ENCODE data around the gene PRDM10.

The PRDM10 gene

GRCh38 chr11:130002352-130002845, at the start of gene PRDM10:
Gene PRDM10, minus strand, starts transcription at chr11:130002835. Its CDS starts 41,871 bp downstream, at chr11:129960964.
- H3K9me3 ChIP-seq (ENCODE audit: severe bottlenecking) = no peaks in the 10 kb centered on the region
- peak; percentile 94 for DNase-seq
- no peaks in the 10 kb centered on the region for H3K27me3 ChIP-seq (ENCODE audit: insufficient read depth, low read depth, severe bottlenecking)
- TF ChIP-seq CTCF (IDR thresholded peaks at IDR 0.05; ENCODE audit: low read depth, low read length) = no peak
- H3K36me3 ChIP-seq = no peaks in the 10 kb centered on the region
- H3K27ac ChIP-seq = peak within 1 kb of the TSS; percentile 99
- H3K4me3 ChIP-seq (ENCODE audit: low read depth, low read length) = peak within 1 kb of the TSS; percentile 80

- no peak for TF ChIP-seq CTCF (IDR thresholded peaks at IDR 0.05; ENCODE audit: low read depth, low read length)
- no peaks in the 10 kb centered on the region for H3K36me3 ChIP-seq
- no peak for DNase-seq
- H3K9me3 ChIP-seq (ENCODE audit: severe bottlenecking) = no peaks in the 10 kb centered on the region
- H3K27me3 ChIP-seq (ENCODE audit: insufficient read depth, low read depth, severe bottlenecking) = no peaks in the 10 kb centered on the region
- no peak overlapping the region for H3K4me3 ChIP-seq (ENCODE audit: low read depth, low read length)
- no peak overlapping the region for H3K27ac ChIP-seq
Measured at GRCh38 chr11:130051082-130051481, 48.4 kb upstream of the PRDM10 start.

GRCh38 chr11:130050257-130050656, 47.6 kb upstream of the PRDM10 start:
- TF ChIP-seq CTCF (IDR thresholded peaks at IDR 0.05; ENCODE audit: low read depth, low read length) = no peak
- Histone ChIP-seq H3K27ac (no peak overlapping the region), H3K4me3 (ENCODE audit: low read depth, low read length) (no peak overlapping the region), H3K27me3 (ENCODE audit: insufficient read depth, low read depth, severe bottlenecking) (no peaks in the 10 kb centered on the region), H3K36me3 (no peaks in the 10 kb centered on the region), H3K9me3 (ENCODE audit: severe bottlenecking) (no peaks in the 10 kb centered on the region)
- no peak for DNase-seq

GRCh38 chr11:130049328-130049771, 46.7 kb upstream of the PRDM10 start:
- Histone ChIP-seq H3K36me3 (no peaks in the 10 kb centered on the region), H3K4me3 (ENCODE audit: low read depth, low read length) (no peak overlapping the region), H3K27me3 (ENCODE audit: insufficient read depth, low read depth, severe bottlenecking) (no peaks in the 10 kb centered on the region), H3K27ac (no peak overlapping the region), H3K9me3 (ENCODE audit: severe bottlenecking) (no peaks in the 10 kb centered on the region)
- DNase-seq = no peak
- TF ChIP-seq CTCF (IDR thresholded peaks at IDR 0.05; ENCODE audit: low read depth, low read length) = no peak

GRCh38 chr11:130047141-130047540, 44.5 kb upstream of the PRDM10 start:
- Histone ChIP-seq H3K27ac (no peak overlapping the region), H3K4me3 (ENCODE audit: low read depth, low read length) (no peak overlapping the region), H3K27me3 (ENCODE audit: insufficient read depth, low read depth, severe bottlenecking) (no peaks in the 10 kb centered on the region), H3K36me3 (no peaks in the 10 kb centered on the region), H3K9me3 (ENCODE audit: severe bottlenecking) (no peaks in the 10 kb centered on the region)
- DNase-seq = no peak
- TF ChIP-seq CTCF (IDR thresholded peaks at IDR 0.05; ENCODE audit: low read depth, low read length) = no peak

- no peak for DNase-seq
- no peaks in the 10 kb centered on the region for H3K36me3 ChIP-seq
- no peaks in the 10 kb centered on the region for H3K27me3 ChIP-seq (ENCODE audit: insufficient read depth, low read depth, severe bottlenecking)
- H3K4me3 ChIP-seq (ENCODE audit: low read depth, low read length) = no peak overlapping the region
- TF ChIP-seq CTCF (IDR thresholded peaks at IDR 0.05; ENCODE audit: low read depth, low read length) = no peak
- peaks cover 2% of the 10 kb centered on the region for H3K9me3 ChIP-seq (ENCODE audit: severe bottlenecking)
- H3K27ac ChIP-seq = no peak overlapping the region
Measured at GRCh38 chr11:130043575-130043974, 40.9 kb upstream of the PRDM10 start.
